HG03045 (cell line): ENCODE measurements around the gene PEG3.
"Not testable (repeated sequence)": the region's sequence is repeated elsewhere in the genome, so short reads cannot be mapped to it uniquely, and the experiment has no call there.

Source experiments
- ATAC-seq: cut with Tn5 transposase; IDR thresholded peaks from one replicate; pipeline ENCODE4 v1.9.1; 2021; ENCODE audit warnings: mild to moderate bottlenecking, moderate library complexity; ENCODE audit not compliant: unreplicated experiment

The PEG3 gene

GRCh38 chr19:56840451-56841192, at the start of gene PEG3, which contains the start of gene ZIM2:
TSS of gene PEG3 (minus strand) at chr19:56840726. CDS start at chr19:56824655, 16,071 bp downstream.
TSS of gene ZIM2 (minus strand) at chr19:56840726. CDS start at chr19:56824277, 16,449 bp downstream.
- ATAC-seq: no peak

- no peak for ATAC-seq
These were observed 44.9 kb upstream of the PEG3 start for GRCh38 chr19:56885173-56885985.

- no peak for ATAC-seq
These were observed 43.9 kb upstream of the PEG3 start for GRCh38 chr19:56884441-56884840.

- no peak for ATAC-seq
These were observed 40.2 kb upstream of the PEG3 start for GRCh38 chr19:56880592-56881190.

- no peak for ATAC-seq
These were observed 36.7 kb upstream of the PEG3 start for GRCh38 chr19:56877069-56877715.

GRCh38 chr19:56875717-56876116, 35.2 kb upstream of the PEG3 start:
- ATAC-seq: no peak

GRCh38 chr19:56874530-56874929, 34.0 kb upstream of the PEG3 start:
- no peak for ATAC-seq

- no peak for ATAC-seq
These were observed 33.0 kb upstream of the PEG3 start for GRCh38 chr19:56873493-56873892.

- ATAC-seq: no peak
These were observed 29.4 kb upstream of the PEG3 start for GRCh38 chr19:56869886-56870285.

GRCh38 chr19:56868446-56868845, 27.9 kb upstream of the PEG3 start:
- no peak for ATAC-seq

GRCh38 chr19:56866538-56866937, 26.0 kb upstream of the PEG3 start:
- no peak for ATAC-seq

GRCh38 chr19:56864443-56865125, 24.1 kb upstream of the PEG3 start:
- ATAC-seq: no peak

- no peak for ATAC-seq
These were observed 22.2 kb upstream of the PEG3 start for GRCh38 chr19:56862741-56863140.

GRCh38 chr19:56860409-56860808, 19.9 kb upstream of the PEG3 start:
- not testable (repeated sequence) for ATAC-seq

GRCh38 chr19:56858026-56858425, 17.5 kb upstream of the PEG3 start:
- ATAC-seq: no peak

- no peak for ATAC-seq
These were observed 16.3 kb upstream of the PEG3 start for GRCh38 chr19:56856822-56857221.

- ATAC-seq: not testable (repeated sequence)
These were observed 11.8 kb upstream of the PEG3 start for GRCh38 chr19:56852361-56852760.

- no peak for ATAC-seq
These were observed 7.6 kb upstream of the PEG3 start for GRCh38 chr19:56848166-56848565.

GRCh38 chr19:56842412-56842811, 1.9 kb upstream of the PEG3 start:
- no peak for ATAC-seq

GRCh38 chr19:56841193-56841543, 642 bp upstream of the PEG3 start:
- ATAC-seq: no peak
